ENCODE data around the gene RAF1.

GRCh38 chr3:12659316-12660015 is 4.5 kb downstream of the RAF1 start:
- TF ChIP-seq TARDBP (IDR thresholded peaks at IDR 0.05) (no peak), ZNF384 (IDR thresholded peaks at IDR 0.05) (0 out of 2 replicates have a peak, but pooled peaks have one; percentile 26), BHLHE40 (IDR thresholded peaks at IDR 0.05; ENCODE audit: borderline replicate concordance) (no peak), NFRKB (IDR thresholded peaks at IDR 0.05) (no peak), ARNT (IDR thresholded peaks at IDR 0.05) (no peak), SP1 (IDR thresholded peaks at IDR 0.05) (no peak)

Data from HEK293T (cell line).